Progenitor cell of endocrine pancreas (in vitro differentiated cells): Measurements from ENCODE around the gene SEC22C. TPM values are rescaled to one million over a fixed set of nuclear protein-coding genes. Genes with fewer than 3 reads are reported as not detected.
A peak's percentile ranks its signal among the peaks of the same experiment; 100 is the strongest.

Experiments
- DNase-seq: peaks from one replicate; pipeline ENCODE4 v3.0.0; 2021; ENCODE audit warnings: low spot score; ENCODE audit not compliant: unreplicated experiment
- H3K27ac Mint-ChIP-seq: 2 replicates; pipeline ENCODE4 v1.8.0; 2021; ENCODE audit warnings: mild to moderate bottlenecking, moderate library complexity, mixed read lengths
- H3K27me3 Mint-ChIP-seq: 2 replicates; pipeline ENCODE4 v1.8.0; 2021; ENCODE audit warnings: mixed read lengths
- H3K36me3 Mint-ChIP-seq: 2 replicates; pipeline ENCODE4 v1.8.0; 2022; ENCODE audit warnings: mixed read lengths; ENCODE audit not compliant: insufficient read depth
- H3K4me1 Mint-ChIP-seq: 2 replicates; pipeline ENCODE4 v1.8.0; 2021; ENCODE audit warnings: low read depth, mixed read lengths
- H3K4me3 Mint-ChIP-seq: 2 replicates; pipeline ENCODE4 v1.8.0; 2021; ENCODE audit warnings: low read depth, mild to moderate bottlenecking, moderate library complexity, mixed read lengths
- H3K9me3 Mint-ChIP-seq: 2 replicates; pipeline ENCODE4 v1.8.0; 2021; ENCODE audit warnings: low read depth, mixed read lengths
- CTCF ChIP-seq: fragments of 200-600 bp; sonication (generic); IDR thresholded peaks from one replicate; pipeline ENCODE4 v1.5.0; 2021; ENCODE audit warnings: antibody characterized with exemption, mild to moderate bottlenecking; ENCODE audit not compliant: unreplicated experiment
- total RNA-seq: library from RNA; stranded (reverse); gene quantifications from 2 replicates; pipeline ENCODE4 v1.2.1, GENCODE V29; 2021

SEC22C gene
- total RNA-seq, 1 donor from 2014 or later = 40.2 TPM

- Mint-ChIP-seq H3K4me3 (no peak overlapping the region), H3K9me3 (no peaks in the 10 kb centered on the region)
Observed at GRCh38 chr3:42520336-42520735, 61.4 kb downstream of the SEC22C start.

GRCh38 chr3:42519568-42519962 lies 62.2 kb downstream of the SEC22C start:
- H3K4me3 Mint-ChIP-seq = no peak overlapping the region
- no peaks in the 10 kb centered on the region for H3K36me3 Mint-ChIP-seq
- peaks cover 11% of the 10 kb centered on the region for H3K27me3 Mint-ChIP-seq

More at GRCh38 chr3:42520336-42520735, 61.4 kb downstream of the SEC22C start:
- Mint-ChIP-seq H3K27me3 (peaks cover 11% of the 10 kb centered on the region), H3K27ac (no peak overlapping the region), H3K36me3 (no peaks in the 10 kb centered on the region), H3K4me1 (peaks cover 5% of the 10 kb centered on the region)
- DNase-seq = no peak
- TF ChIP-seq CTCF = no peak

GRCh38 chr3:42518800-42519567 lies 62.8 kb downstream of the SEC22C start:
- DNase-seq = no peak
- H3K36me3 Mint-ChIP-seq = no peaks in the 10 kb centered on the region
- peaks cover 5% of the 10 kb centered on the region for H3K4me1 Mint-ChIP-seq
- no peaks in the 10 kb centered on the region for H3K9me3 Mint-ChIP-seq
- no peak for TF ChIP-seq CTCF
- no peak overlapping the region for H3K4me3 Mint-ChIP-seq
- peaks cover 11% of the 10 kb centered on the region for H3K27me3 Mint-ChIP-seq
- H3K27ac Mint-ChIP-seq = peak overlapping the region; percentile 43

More at GRCh38 chr3:42519568-42519962, 62.2 kb downstream of the SEC22C start:
- TF ChIP-seq CTCF = no peak
- no peak for DNase-seq
- Mint-ChIP-seq H3K9me3 (no peaks in the 10 kb centered on the region), H3K27ac (no peak overlapping the region), H3K4me1 (peaks cover 5% of the 10 kb centered on the region)

- no peak for TF ChIP-seq CTCF
- Mint-ChIP-seq H3K36me3 (no peaks in the 10 kb centered on the region), H3K4me3 (no peak overlapping the region), H3K27me3 (peaks cover 11% of the 10 kb centered on the region), H3K9me3 (no peaks in the 10 kb centered on the region), H3K27ac (no peak overlapping the region), H3K4me1 (peaks cover 5% of the 10 kb centered on the region)
- DNase-seq = no peak
Observed at GRCh38 chr3:42517117-42517516, 64.7 kb downstream of the SEC22C start.

GRCh38 chr3:42516443-42516842 lies 65.3 kb downstream of the SEC22C start:
- H3K4me3 Mint-ChIP-seq = no peak overlapping the region
- no peaks in the 10 kb centered on the region for H3K9me3 Mint-ChIP-seq
- no peak for TF ChIP-seq CTCF
- peaks cover 5% of the 10 kb centered on the region for H3K4me1 Mint-ChIP-seq
- peaks cover 10% of the 10 kb centered on the region for H3K27me3 Mint-ChIP-seq
- no peak for DNase-seq
- H3K36me3 Mint-ChIP-seq = no peaks in the 10 kb centered on the region
- no peak overlapping the region for H3K27ac Mint-ChIP-seq
